Tibial nerve (tissue), 3 donors: Measurements from ENCODE around the gene UNKL.

Experiments
- CTCF ChIP-seq, 5 experiments: fragments of 200-600 bp in 3 of 5; fragments of 450-650 bp in 2 of 5; sonication (generic) in 3 of 5; IDR thresholded peaks; one replicate each; pipeline ENCODE4 v1.5.1; 2016 to 2019; ENCODE audit warnings: antibody characterized with exemption in 5 of 5, mild to moderate bottlenecking in 3 of 5, moderate library complexity in 2 of 5
- POLR2A ChIP-seq, 2 donors: fragments of 450-650 bp; IDR thresholded peaks; one replicate each; pipeline ENCODE4 v1.6.1; 2017; ENCODE audit warnings: antibody characterized with exemption in 2 of 2, mild to moderate bottlenecking in 2 of 2, moderate library complexity in 2 of 2

GRCh38 chr16:1317479-1318267 is 96.8 kb downstream of the UNKL start:
- TF ChIP-seq POLR2A (IDR thresholded peaks at IDR 0.05) (no peak), CTCF (IDR thresholded peaks at IDR 0.05) (no peak)
